ENCODE results near the gene STK32C.

STK32C gene

GRCh38 chr10:132178046-132178445 lies 129.7 kb downstream of the STK32C start:
- no peak for DNase-seq

GRCh38 chr10:132176623-132177500 lies 130.9 kb downstream of the STK32C start:
- no peak for DNase-seq

- DNase-seq = no peak
Observed at GRCh38 chr10:132175907-132176581, 131.7 kb downstream of the STK32C start.

GRCh38 chr10:132175408-132175807 lies 132.3 kb downstream of the STK32C start:
- DNase-seq = peak; percentile 5

GRCh38 chr10:132174237-132174636 lies 133.5 kb downstream of the STK32C start:
- no peak for DNase-seq

GRCh38 chr10:132173185-132173584 lies 134.6 kb downstream of the STK32C start:
- DNase-seq = no peak

GRCh38 chr10:132172091-132173066 lies 135.4 kb downstream of the STK32C start:
- peak; percentile 26 for DNase-seq

- DNase-seq = peak; percentile 31
Observed at GRCh38 chr10:132170561-132171361, 137.0 kb downstream of the STK32C start.

- peak; percentile 17 for DNase-seq
Observed at GRCh38 chr10:132169766-132170560, 137.8 kb downstream of the STK32C start.

GRCh38 chr10:132169031-132169765 lies 138.6 kb downstream of the STK32C start:
- peak; percentile 27 for DNase-seq

- DNase-seq = no peak
Observed at GRCh38 chr10:132168571-132169030, 139.1 kb downstream of the STK32C start.

GRCh38 chr10:132167976-132168375 lies 139.8 kb downstream of the STK32C start:
- peak; percentile 11 for DNase-seq

- peak; percentile 21 for DNase-seq
Observed at GRCh38 chr10:132167041-132167674, 140.6 kb downstream of the STK32C start.

- peak; percentile 24 for DNase-seq
Observed at GRCh38 chr10:132166216-132166950, 141.4 kb downstream of the STK32C start.

GRCh38 chr10:132165416-132165980 lies 142.3 kb downstream of the STK32C start:
- no peak for DNase-seq

- no peak for DNase-seq
Observed at GRCh38 chr10:132164761-132165278, 142.9 kb downstream of the STK32C start.

GRCh38 chr10:132163826-132164515 lies 143.8 kb downstream of the STK32C start:
- DNase-seq = no peak

GRCh38 chr10:132163278-132163765 lies 144.4 kb downstream of the STK32C start:
- DNase-seq = peak; percentile 54
